H1 (cell line): ENCODE data around the gene SCNN1G. TPM values are rescaled to one million over a fixed set of nuclear protein-coding genes. Genes with fewer than 3 reads are reported as not detected.

Experiments used
- CTCF ChIA-PET: fragments of 300-600 bp; sonication (Branson Sonifier 250); formaldehyde crosslinking; loops from one replicate; lab custom pipeline; 2021; ENCODE audit not compliant: partially characterized antibody; lab: Charles Lee
- POLR2A ChIA-PET: fragments of 300-600 bp; sonication (Branson Sonifier 250); formaldehyde crosslinking; loops from one replicate; lab custom pipeline; 2021; ENCODE audit warnings: inconsistent platforms; ENCODE audit not compliant: partially characterized antibody; lab: Charles Lee
- DNase-seq, 2 experiments: peaks; one replicate each; pipeline versions ENCODE4 v3.0.0 to v3.0.0-alpha.2; 2010 to 2022; ENCODE audit warnings: low spot score in 2 of 2, low read depth in 1 of 2, mixed read lengths in 1 of 2
- FAIRE-seq: peaks from 2 replicates; lab custom pipeline; 2011; peaks lifted over from hg19 to GRCh38; lab: Jason Lieb, UNC
- H2AFZ ChIP-seq: 2 replicates; pipeline ENCODE4 v1.8.1; 2012; ENCODE audit warnings: low read length, inconsistent platforms
- H2AK5ac ChIP-seq: 2 replicates; pipeline ENCODE4 v1.6.1; 2013; ENCODE audit warnings: low read depth, low read length
- H2BK120ac ChIP-seq: replicated peaks from 2 replicates; pipeline ENCODE3; 2013; ENCODE audit warnings: low read depth, low read length, inconsistent platforms
- H2BK12ac ChIP-seq: 2 replicates; pipeline ENCODE4 v1.6.1; 2013; ENCODE audit warnings: low read depth, low read length
- H2BK15ac ChIP-seq: 2 replicates; pipeline ENCODE4 v1.6.1; 2013; ENCODE audit warnings: low read length
- H2BK20ac ChIP-seq: 2 replicates; pipeline ENCODE4 v1.6.1; 2013; ENCODE audit warnings: low read length
- H2BK5ac ChIP-seq: 2 replicates; pipeline ENCODE4 v1.6.1; 2013; ENCODE audit warnings: low read depth, low read length
- H3K14ac ChIP-seq: 2 replicates; pipeline ENCODE4 v1.6.1; 2013; ENCODE audit warnings: inconsistent platforms; ENCODE audit not compliant: insufficient read length
- H3K18ac ChIP-seq: 2 replicates; pipeline ENCODE4 v1.6.1; 2013; ENCODE audit warnings: low read length; ENCODE audit errors: extremely low read depth
- H3K23ac ChIP-seq: 2 replicates; pipeline ENCODE4 v1.6.1; 2013; ENCODE audit warnings: inconsistent platforms; ENCODE audit not compliant: insufficient read length
- H3K23me2 ChIP-seq: 2 replicates; pipeline ENCODE4 v1.6.1; 2013; ENCODE audit warnings: low read depth, low read length
- H3K27ac ChIP-seq: 2 replicates; pipeline ENCODE4 v1.6.1; 2011; ENCODE audit warnings: low read depth, low read length, inconsistent platforms
- H3K27me3 ChIP-seq, 4 experiments: replicated peaks in 1 of 4; 1 replicate in 1 of 4; 2 replicates in 3 of 4; pipeline versions ENCODE4 v1.6.1 to v1.8.1; 2011 to 2013; ENCODE audit warnings: low read length in 3 of 4, mild to moderate bottlenecking in 3 of 4, inconsistent platforms in 2 of 4, mixed read lengths in 2 of 4, moderate library complexity in 1 of 4; ENCODE audit not compliant: control insufficient read depth in 3 of 4, insufficient read depth in 3 of 4; ENCODE audit errors: extremely low read depth in 1 of 4
- H3K36me3 ChIP-seq, 4 experiments: 2 replicates each; pipeline versions ENCODE4 v1.6.1 to v1.8.1; 2011 to 2013; ENCODE audit warnings: mild to moderate bottlenecking in 4 of 4, low read length in 3 of 4, moderate library complexity in 2 of 4, control low read depth in 1 of 4, inconsistent platforms in 1 of 4; ENCODE audit not compliant: insufficient read depth in 4 of 4, control insufficient read depth in 2 of 4
- H3K4ac ChIP-seq: replicated peaks from 2 replicates; pipeline ENCODE3; 2013; ENCODE audit warnings: low read length, low read depth, mixed read lengths, inconsistent platforms; ENCODE audit not compliant: insufficient read length
- H3K4me1 ChIP-seq, 4 experiments: replicated peaks in 1 of 4; 1 replicate in 1 of 4; 2 replicates in 3 of 4; pipeline versions ENCODE4 v1.6.1 to v1.8.1; 2011 to 2013; ENCODE audit warnings: low read length in 3 of 4, inconsistent platforms in 2 of 4, mixed read lengths in 1 of 4; ENCODE audit not compliant: insufficient read depth in 4 of 4, control insufficient read depth in 3 of 4
- H3K4me2 ChIP-seq, 2 experiments: 2 replicates each; pipeline versions ENCODE4 v1.6.1 to v1.8.1; 2011 to 2013; ENCODE audit warnings: low read depth in 2 of 2, low read length in 2 of 2, control low read depth in 1 of 2, inconsistent platforms in 1 of 2, mild to moderate bottlenecking in 1 of 2; ENCODE audit not compliant: insufficient read depth in 1 of 2
- H3K4me3 ChIP-seq, 4 experiments: fragments of 200-600, 300-600 bp in 1 of 4; sonication (generic), shearing (Covaris generic), sonication (Bioruptor Twin) in 1 of 4; 2 replicates each; pipeline versions ENCODE4 v1.5.1 to v1.8.1; 2011 to 2016; ENCODE audit warnings: low read length in 4 of 4, low read depth in 3 of 4, control low read depth in 2 of 4, inconsistent platforms in 2 of 4, mild to moderate bottlenecking in 2 of 4, mixed read lengths in 1 of 4, moderate library complexity in 1 of 4; ENCODE audit not compliant: insufficient read depth in 2 of 4; ENCODE audit errors: extremely low read depth in 1 of 4
- H3K56ac ChIP-seq: replicated peaks from 2 replicates; pipeline ENCODE3; 2013; ENCODE audit warnings: low read depth, mild to moderate bottlenecking, mixed read lengths, low read length, inconsistent platforms; ENCODE audit not compliant: insufficient read length
- H3K79me1 ChIP-seq: 2 replicates; pipeline ENCODE4 v1.6.1; 2013; ENCODE audit warnings: low read depth, low read length, control low read depth
- H3K79me2 ChIP-seq, 2 experiments: 2 replicates each; pipeline versions ENCODE4 v1.6.1 to v1.8.1; 2012 to 2013; ENCODE audit warnings: low read length in 2 of 2, mild to moderate bottlenecking in 2 of 2, inconsistent platforms in 1 of 2; ENCODE audit not compliant: insufficient read depth in 2 of 2, control insufficient read depth in 1 of 2
- H3K9ac ChIP-seq, 4 experiments: replicated peaks in 1 of 4; 1 replicate in 1 of 4; 2 replicates in 3 of 4; pipeline versions ENCODE4 v1.6.1 to v1.8.1; 2011 to 2013; ENCODE audit warnings: low read depth in 3 of 4, low read length in 3 of 4, control low read depth in 2 of 4, mild to moderate bottlenecking in 2 of 4, moderate library complexity in 2 of 4, inconsistent platforms in 1 of 4; ENCODE audit errors: extremely low read depth in 1 of 4
- H3K9me3 ChIP-seq, 2 experiments: 2 replicates each; pipeline versions ENCODE4 v1.6.1 to v1.8.1; 2012 to 2013; ENCODE audit warnings: mild to moderate bottlenecking in 2 of 2, moderate library complexity in 2 of 2, control low read depth in 1 of 2, inconsistent platforms in 1 of 2, low read depth in 1 of 2, low read length in 1 of 2, mixed read lengths in 1 of 2; ENCODE audit not compliant: insufficient read depth in 2 of 2
- H4K20me1 ChIP-seq, 2 experiments: replicated peaks in 1 of 2; 2 replicates each; pipeline versions ENCODE3 to v1.8.1; 2011 to 2013; ENCODE audit warnings: inconsistent platforms in 2 of 2, low read length in 2 of 2, mild to moderate bottlenecking in 1 of 2; ENCODE audit not compliant: insufficient read depth in 2 of 2, control insufficient read depth in 1 of 2
- H4K5ac ChIP-seq: 2 replicates; pipeline ENCODE4 v1.6.1; 2013; ENCODE audit warnings: low read length, low read depth, mixed read lengths, inconsistent platforms; ENCODE audit not compliant: insufficient read length
- H4K8ac ChIP-seq: 2 replicates; pipeline ENCODE4 v1.8.0; 2013; ENCODE audit warnings: mild to moderate bottlenecking, moderate library complexity, low read length, inconsistent platforms; ENCODE audit not compliant: insufficient read depth; ENCODE audit errors: extremely low read depth
- H4K91ac ChIP-seq: replicated peaks from 2 replicates; pipeline ENCODE3; 2013; ENCODE audit warnings: low read length, mixed read lengths, inconsistent platforms; ENCODE audit not compliant: insufficient read length
- SUZ12 ChIP-seq: fragments of 200-600 bp; sonication (generic); IDR thresholded peaks from 2 replicates; pipeline ENCODE4 v1.6.1; 2012; ENCODE audit warnings: mild to moderate bottlenecking, inconsistent platforms, low read length, moderate library complexity, mixed read lengths
- TCF12 ChIP-seq: IDR thresholded peaks from 2 replicates; pipeline ENCODE4 v1.6.1; 2011; ENCODE audit warnings: low read depth, mild to moderate bottlenecking, low read length
- WGBS, 2 experiments: shearing (Covaris generic) in 1 of 2; methylation state at CpG; one replicate each; pipeline versions ENCODE4 v1.1.6 to v1.1.7; 2013 to 2015; ENCODE audit warnings: low lambda C conversion rate in 2 of 2, mixed read lengths in 2 of 2, inconsistent platforms in 1 of 2, low coverage in 1 of 2, missing lambda C conversion rate in 1 of 2; ENCODE audit not compliant: insufficient replicate concordance in 2 of 2, insufficient coverage in 1 of 2, insufficient read length in 1 of 2; ENCODE audit errors: extremely low coverage in 1 of 2, missing lambda C conversion rate in 1 of 2; 5-methylcytosine and 5-hydroxymethylcytosine counted together
- polyA plus RNA-seq, 7 experiments: library from polyadenylated mRNA; depleted of rRNA in 3 of 7; stranded (reverse) in 5 of 7; unstranded in 2 of 7; fragments of >200 nt in 5 of 7; fragments of 200-250 nt in 2 of 7; gene quantifications; 1 replicate in 5 of 7; 2 replicates in 1 of 7; 4 replicates in 1 of 7; pipeline versions ENCODE4 v1.2.1 to v1.2.3, GENCODE V29; 2011 to 2013; ENCODE audit warnings: missing spikeins in 2 of 7, mixed read lengths in 2 of 7
- total RNA-seq: library from RNA; stranded (reverse); fragmentation: NEBNext Ultra II Directional; extraction: Animal tissue kit (Norgen Biotek cat#: 25700); gene quantifications from 2 replicates; pipeline ENCODE4 v1.2.1, GENCODE V29; 2021
- TF ChIP-seq, protein P1 (sequence below): IDR thresholded peaks from 2 replicates; pipeline ENCODE4 v1.6.1; 2012; ENCODE audit warnings: inconsistent platforms

Gene SCNN1G
- total and polyA plus RNA-seq, 2 of the 8 experiments (the other 6 are each of a cell fraction or from before 2014, with no cell fraction given), result 0.73 to 1.1 TPM

DNA sequence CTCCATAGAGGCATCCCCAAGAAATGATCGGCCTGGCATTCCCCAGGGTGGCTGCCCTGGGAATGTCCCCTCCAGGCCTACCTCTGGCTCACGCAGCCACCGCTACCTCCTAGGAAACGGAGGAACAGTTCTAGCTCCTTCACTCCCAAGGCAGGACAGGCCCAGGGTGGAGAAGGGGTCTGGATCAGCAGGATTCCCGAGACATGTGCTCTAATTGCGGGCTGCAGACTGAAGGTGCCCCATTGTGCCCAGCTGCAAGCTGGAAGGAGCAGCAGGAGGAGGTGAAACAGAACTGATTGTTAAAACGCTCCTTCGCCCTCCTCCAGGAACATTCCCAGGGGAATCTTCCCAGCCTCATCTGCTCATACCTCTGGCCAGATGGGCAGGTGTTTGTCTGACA, 40.8 kb downstream of the SCNN1G start:
- 72% methylated on average over 8 of the region's 8 CpGs; no CpG with 5 or more reads in 1 of the 2 experiments for whole genome bisulfite sequencing, 2 experiments

More for the DNA sequence above, 40.8 kb downstream of the SCNN1G start:
- Histone ChIP-seq H2AFZ (no peak overlapping the region), H4K5ac (peak overlapping the region; percentile 34), H3K56ac (no peak overlapping the region), H2BK12ac (peak overlapping the region; percentile 94), H3K4me2 (peak overlapping the region in 1 of 2 experiments; percentile 14; a peak in 1 of 4 replicates), H4K91ac (peak overlapping the region; percentile 78), H4K20me1 (peaks cover 0 to 3% of the 10 kb centered on the region in 2 experiments), H3K23me2 (peaks cover 8% of the 10 kb centered on the region; the same call in 1 of the 2 replicates), H2BK15ac (no peak overlapping the region), H3K4me3 (no peak overlapping the region), H3K79me2 (no peaks in the 10 kb centered on the region), H3K9ac (no peak overlapping the region), H2BK20ac (peak overlapping the region; percentile 86; the same call in 1 of the 2 replicates), H3K23ac (no peak overlapping the region), H3K4ac (no peak overlapping the region), H2AK5ac (no peak overlapping the region), H3K27me3 (no peaks in the 10 kb centered on the region), H3K36me3 (no peaks in the 10 kb centered on the region), H3K4me1 (peaks cover 0 to 10% (median 8%) of the 10 kb centered on the region in 4 experiments; a peak in 5 of 7 replicates), H3K79me1 (no peaks in the 10 kb centered on the region), H2BK120ac (no peak overlapping the region), H3K18ac (peak overlapping the region; percentile 13), H3K9me3 (no peaks in the 10 kb centered on the region), H3K14ac (no peak overlapping the region), H4K8ac (peak overlapping the region; percentile 45; the same call in 1 of the 2 replicates), H2BK5ac (peak overlapping the region; percentile 85), H3K27ac (no peak overlapping the region)
- ChIA-PET POLR2A (no interaction called here), CTCF (interaction anchor here (1.1 to 2.5 kb wide), 5 partner anchors 10 to 42 kb away, joined by 3 to 13 read pairs (median 6); no protein-coding TSS in a partner anchor)
- no peak for DNase-seq
- FAIRE-seq, result no peak
- TF ChIP-seq, protein P1, sequence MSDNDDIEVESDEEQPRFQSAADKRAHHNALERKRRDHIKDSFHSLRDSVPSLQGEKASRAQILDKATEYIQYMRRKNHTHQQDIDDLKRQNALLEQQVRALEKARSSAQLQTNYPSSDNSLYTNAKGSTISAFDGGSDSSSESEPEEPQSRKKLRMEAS, result 0 out of 2 replicates have a peak, but pooled peaks have one; percentile 46
- TF ChIP-seq SUZ12 (no peak), TCF12 (0 out of 2 replicates have a peak, but pooled peaks have one; percentile 41)
